ENCODE data around the gene CD99L2.

Gene CD99L2

GRCh38 chrX:150762258-150763165 is 136.0 kb downstream of the CD99L2 start:
- DNase-seq (ENCODE audit: low read depth), result no peak

DNA sequence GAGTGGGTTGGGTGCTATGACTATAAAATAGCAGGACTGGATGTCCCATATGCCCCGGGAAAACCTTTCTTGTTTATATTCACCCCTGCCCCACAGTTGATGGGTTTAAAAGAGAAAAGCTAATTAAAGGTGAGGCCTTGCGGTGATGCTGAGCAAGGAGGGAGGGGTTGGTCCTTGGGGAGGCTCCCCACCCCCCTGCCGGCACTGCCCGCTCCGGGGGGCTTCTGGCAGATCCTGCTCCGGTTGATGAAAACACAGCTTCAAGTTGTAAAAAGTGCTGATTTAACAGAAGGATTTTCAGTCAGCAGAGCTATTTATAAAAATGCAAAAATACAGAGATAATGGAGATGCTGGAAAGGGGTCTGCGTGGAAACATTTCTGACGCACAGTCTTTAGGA is 136.7 kb downstream of the CD99L2 start:
- no peak for DNase-seq (ENCODE audit: low read depth)

- no peak for DNase-seq (ENCODE audit: low read depth)
These were observed 137.2 kb downstream of the CD99L2 start for GRCh38 chrX:150761176-150761818.

GRCh38 chrX:150759568-150760416 is 138.7 kb downstream of the CD99L2 start:
- DNase-seq (ENCODE audit: low read depth), result no peak

DNA sequence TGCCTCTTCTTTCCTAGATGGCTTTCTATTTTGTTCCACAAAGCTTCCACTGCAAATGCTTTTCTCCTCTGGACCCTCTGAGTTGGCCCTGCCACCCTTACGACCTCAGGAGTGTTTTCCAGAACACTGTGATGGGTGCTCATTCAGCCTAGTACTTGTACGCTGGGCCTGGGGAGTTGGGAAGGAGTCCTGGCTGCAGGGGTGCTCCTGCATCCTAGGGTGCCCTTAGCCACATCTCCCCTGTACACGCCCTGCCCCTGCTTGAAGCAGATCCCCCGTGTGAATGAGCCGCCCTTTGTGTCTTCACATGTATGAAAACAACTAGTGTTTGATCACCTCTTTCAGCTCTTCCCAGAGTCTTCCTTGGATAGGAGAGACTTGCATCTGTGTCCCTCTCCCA is 141.1 kb downstream of the CD99L2 start:
- DNase-seq (ENCODE audit: low read depth), result no peak

DNA sequence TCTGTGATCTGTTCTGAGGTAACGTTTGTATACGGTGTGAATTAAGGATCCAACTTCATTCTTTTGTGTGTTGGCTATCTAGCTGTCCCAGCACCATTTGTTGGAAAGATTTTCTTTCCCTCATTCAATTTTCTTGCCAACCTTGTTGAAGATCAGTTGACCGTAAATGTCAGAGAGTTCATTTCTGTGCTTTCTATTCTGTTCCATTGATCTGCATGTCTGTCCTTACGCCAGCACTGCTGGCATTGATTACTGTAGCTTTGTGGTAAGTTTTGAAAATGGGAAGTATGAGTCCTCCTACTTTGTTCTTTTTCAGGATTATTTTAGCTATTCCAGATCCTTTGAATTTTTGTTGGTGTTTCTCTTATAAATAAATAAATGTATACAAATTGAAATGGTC is 144.5 kb downstream of the CD99L2 start:
- no peak for DNase-seq (ENCODE audit: low read depth)

- no peak for DNase-seq (ENCODE audit: low read depth)
These were observed 145.1 kb downstream of the CD99L2 start for GRCh38 chrX:150753357-150753756.

DNA sequence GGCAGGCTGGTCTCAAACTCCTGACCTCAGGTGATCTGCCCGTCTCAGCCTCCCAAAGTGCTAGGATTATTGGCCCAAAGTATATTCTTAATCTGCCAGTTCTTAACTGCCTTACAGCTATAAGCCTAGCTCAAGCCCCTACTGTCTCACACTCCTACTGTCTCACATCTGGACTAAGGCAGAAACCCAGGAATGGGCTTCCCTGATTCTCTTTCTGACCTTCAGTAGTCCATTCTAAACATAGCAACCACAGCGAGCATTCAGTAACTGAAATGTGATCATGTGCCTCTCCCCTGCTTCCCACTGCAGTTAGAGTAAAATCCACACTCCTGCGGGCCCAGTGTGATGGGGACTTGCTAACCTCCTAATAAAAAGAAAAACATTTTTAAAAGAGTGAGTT is 146.3 kb downstream of the CD99L2 start:
- no peak for DNase-seq (ENCODE audit: low read depth)

- no peak for DNase-seq (ENCODE audit: low read depth)
These were observed 162.0 kb downstream of the CD99L2 start for GRCh38 chrX:150736475-150736874.

DNA sequence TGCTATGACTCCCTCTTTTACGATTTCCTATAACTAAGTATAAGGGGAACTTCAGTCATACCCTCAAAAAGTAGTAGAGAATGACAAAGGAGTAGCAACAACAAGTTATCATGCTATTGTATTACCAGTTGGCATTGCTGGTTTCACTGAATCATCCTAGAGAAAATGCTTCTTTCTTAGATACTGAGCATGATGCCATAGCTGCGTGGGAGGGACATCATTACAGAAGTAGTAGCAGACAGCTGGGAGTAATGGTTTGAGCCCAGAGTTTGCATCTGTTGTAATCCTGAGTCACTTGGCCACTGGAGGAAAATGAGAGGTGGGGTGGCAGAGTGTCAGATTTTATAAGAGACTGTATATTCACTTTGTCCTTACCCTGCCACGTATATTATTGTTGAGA is 166.7 kb downstream of the CD99L2 start:
- DNase-seq (ENCODE audit: low read depth), result peak; percentile 86

DNA sequence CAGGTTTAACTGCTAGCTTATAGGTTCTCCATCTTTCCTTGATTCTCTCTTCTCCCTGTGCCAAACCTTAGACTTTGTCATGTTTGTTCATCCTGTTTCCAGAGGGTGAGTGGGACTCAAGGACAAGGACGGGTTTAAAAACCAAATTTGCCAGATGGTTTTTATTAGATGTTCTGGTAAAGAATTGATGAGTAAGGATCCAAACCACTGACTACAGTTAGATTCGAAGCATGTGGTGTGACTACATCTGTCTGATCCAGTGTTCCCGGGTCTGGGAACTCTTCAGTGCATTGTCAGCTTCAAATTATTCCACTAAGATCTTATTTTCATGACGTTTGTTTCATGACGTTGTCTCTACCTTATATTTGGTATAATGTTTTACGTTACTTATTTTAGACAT is 167.7 kb downstream of the CD99L2 start:
- DNase-seq (ENCODE audit: low read depth), result peak; percentile 37

DNA sequence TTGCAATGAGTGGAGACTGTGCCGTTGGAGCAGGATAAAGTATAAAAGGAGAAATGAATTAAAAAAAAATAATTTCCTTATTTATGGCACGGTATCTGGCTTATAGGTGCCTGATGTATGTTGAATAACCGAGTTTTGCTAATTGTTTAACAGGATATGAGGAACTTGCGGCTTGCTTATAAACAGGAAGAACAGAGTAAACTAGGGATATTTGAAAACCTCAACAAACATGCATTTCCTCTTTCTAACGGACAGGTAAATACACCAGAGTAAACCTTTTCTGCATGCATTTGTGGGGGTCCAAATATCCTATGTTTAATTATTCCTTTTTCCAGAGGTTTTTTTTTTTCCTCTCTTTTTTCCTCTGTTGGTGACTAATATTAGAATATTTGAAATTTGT is 168.5 kb downstream of the CD99L2 start:
- DNase-seq (ENCODE audit: low read depth), result no peak

- no peak for DNase-seq (ENCODE audit: low read depth)
These were observed 178.8 kb downstream of the CD99L2 start for GRCh38 chrX:150719621-150720020.

Data from fibroblast of the conjunctiva (primary cell).